Fibroblast of lung (primary cell): ENCODE data around the gene CAMTA1.

Experiments used
- EZH2 ChIP-seq: IDR thresholded peaks from 2 replicates; pipeline ENCODE4 v1.5.1; 2012; ENCODE audit warnings: low read length, control low read depth, mild to moderate bottlenecking; ENCODE audit errors: missing control alignments
- TF ChIP-seq, protein P1 (sequence below), 2 donors: IDR thresholded peaks in 1 of 2; conservative IDR thresholded peaks in 1 of 2; 1 replicate in 1 of 2; 2 replicates in 1 of 2; pipeline ENCODE4 v1.5.1; 2011 to 2012; ENCODE audit warnings: low read length in 2 of 2, control low read depth in 1 of 2, inconsistent platforms in 1 of 2, low read depth in 1 of 2, mild to moderate bottlenecking in 1 of 2

- TF ChIP-seq, protein P1, sequence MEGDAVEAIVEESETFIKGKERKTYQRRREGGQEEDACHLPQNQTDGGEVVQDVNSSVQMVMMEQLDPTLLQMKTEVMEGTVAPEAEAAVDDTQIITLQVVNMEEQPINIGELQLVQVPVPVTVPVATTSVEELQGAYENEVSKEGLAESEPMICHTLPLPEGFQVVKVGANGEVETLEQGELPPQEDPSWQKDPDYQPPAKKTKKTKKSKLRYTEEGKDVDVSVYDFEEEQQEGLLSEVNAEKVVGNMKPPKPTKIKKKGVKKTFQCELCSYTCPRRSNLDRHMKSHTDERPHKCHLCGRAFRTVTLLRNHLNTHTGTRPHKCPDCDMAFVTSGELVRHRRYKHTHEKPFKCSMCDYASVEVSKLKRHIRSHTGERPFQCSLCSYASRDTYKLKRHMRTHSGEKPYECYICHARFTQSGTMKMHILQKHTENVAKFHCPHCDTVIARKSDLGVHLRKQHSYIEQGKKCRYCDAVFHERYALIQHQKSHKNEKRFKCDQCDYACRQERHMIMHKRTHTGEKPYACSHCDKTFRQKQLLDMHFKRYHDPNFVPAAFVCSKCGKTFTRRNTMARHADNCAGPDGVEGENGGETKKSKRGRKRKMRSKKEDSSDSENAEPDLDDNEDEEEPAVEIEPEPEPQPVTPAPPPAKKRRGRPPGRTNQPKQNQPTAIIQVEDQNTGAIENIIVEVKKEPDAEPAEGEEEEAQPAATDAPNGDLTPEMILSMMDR (conservative IDR thresholded peaks at IDR 0.05 in 1 of 2, IDR thresholded peaks at IDR 0.05 in 1 of 2; ENCODE audit: low read depth in 1 of 2, low read length in 2 of 2), result no peak
- no peak for TF ChIP-seq EZH2
These were observed 2.0 kb upstream of the CAMTA1 start for GRCh38 chr1:6783221-6783620.
